ENCODE results near the gene KDM2A.
A peak's percentile ranks its signal among the peaks of the same experiment; 100 is the strongest.

KDM2A gene

DNA sequence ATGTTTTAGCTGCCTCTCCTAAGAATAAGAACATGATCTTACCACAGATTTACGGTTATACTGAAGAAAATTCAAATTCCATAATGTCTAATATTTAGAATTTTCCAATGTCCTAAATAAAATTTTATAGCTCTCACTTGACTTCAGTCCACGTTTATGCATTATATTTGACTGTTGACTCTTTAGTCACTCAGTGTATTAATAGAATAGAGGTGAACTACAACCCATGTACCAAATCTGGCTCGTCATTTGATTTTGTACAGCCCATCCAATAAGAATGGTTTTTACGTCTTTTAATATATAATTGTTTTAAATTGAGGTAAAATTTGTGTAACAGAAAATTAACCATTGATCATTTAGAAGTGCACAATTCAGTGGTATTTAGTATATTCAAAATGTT is 34.9 kb downstream of the KDM2A start:
- no peak for DNase-seq (ENCODE audit: low read depth)
- H3K4me3 ChIP-seq (ENCODE audit: control insufficient read depth, low read depth, low read length): no peak overlapping the region
- no peak for TF ChIP-seq CTCF (IDR thresholded peaks at IDR 0.05; ENCODE audit: control insufficient read depth, insufficient read depth, low read depth, low read length, missing control alignments)

DNA sequence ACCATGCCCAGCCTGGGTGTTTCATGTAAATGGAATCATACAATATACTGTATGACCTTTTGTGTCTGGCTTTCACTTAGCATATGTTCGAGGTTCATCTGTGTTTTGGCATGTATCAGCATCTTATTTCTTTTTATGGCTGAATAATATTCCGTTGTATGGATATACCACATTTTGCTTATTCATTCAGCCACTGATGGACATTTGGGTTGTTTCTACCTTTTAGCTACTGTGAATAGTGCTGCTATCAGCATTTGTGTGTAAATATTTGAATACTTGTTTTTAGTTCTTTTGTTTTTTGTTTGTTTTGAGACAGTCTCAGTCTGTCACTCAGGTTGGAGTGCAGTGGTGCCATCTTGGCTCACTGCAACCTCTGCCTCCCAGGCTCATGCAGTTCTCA is 35.7 kb downstream of the KDM2A start:
- no peak for TF ChIP-seq CTCF (IDR thresholded peaks at IDR 0.05; ENCODE audit: control insufficient read depth, insufficient read depth, low read depth, low read length, missing control alignments)
- no peak overlapping the region for H3K4me3 ChIP-seq (ENCODE audit: control insufficient read depth, low read depth, low read length)
- DNase-seq (ENCODE audit: low read depth): no peak

DNA sequence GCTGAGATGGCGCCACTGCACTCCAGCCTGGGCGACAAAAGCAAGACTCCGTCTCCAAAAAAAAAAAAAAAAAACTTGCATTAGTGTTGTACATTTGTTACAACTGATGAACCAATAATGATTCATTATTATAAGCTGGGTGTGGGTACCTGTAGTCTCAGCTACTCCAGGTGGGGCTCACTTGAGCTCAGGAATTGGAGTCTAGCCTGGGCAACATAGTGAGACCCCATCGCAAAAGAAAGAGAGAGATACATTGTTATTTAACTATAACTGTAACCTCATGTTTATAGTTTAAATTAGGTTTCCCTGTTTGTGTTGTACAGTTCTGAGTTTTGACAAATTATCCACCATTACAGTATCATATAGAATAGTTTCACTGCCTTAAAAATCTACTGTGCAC is 38.6 kb downstream of the KDM2A start:
- H3K4me3 ChIP-seq (ENCODE audit: control insufficient read depth, low read depth, low read length): no peak overlapping the region
- TF ChIP-seq CTCF (IDR thresholded peaks at IDR 0.05; ENCODE audit: control insufficient read depth, insufficient read depth, low read depth, low read length, missing control alignments): no peak
- no peak for DNase-seq (ENCODE audit: low read depth)

DNA sequence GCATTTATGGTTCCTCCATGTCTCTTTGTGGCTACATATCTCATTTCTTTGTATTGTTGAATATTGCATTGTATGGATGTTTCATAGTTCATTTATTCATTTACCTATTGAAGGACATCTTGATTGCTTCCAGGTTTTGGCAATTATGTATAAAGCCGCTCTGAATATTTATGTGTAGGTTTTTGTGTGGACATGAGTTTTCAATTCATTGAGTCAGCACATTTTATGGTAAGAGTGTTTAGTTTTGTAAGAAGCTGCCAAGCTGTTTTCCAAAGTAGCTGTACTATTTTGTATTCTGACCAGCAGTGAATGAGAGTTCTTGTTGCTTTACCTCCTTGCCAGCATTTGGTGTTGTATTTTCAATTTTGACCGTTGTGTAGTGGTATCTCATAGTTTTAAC is 39.2 kb downstream of the KDM2A start:
- DNase-seq (ENCODE audit: low read depth): no peak
- no peak overlapping the region for H3K4me3 ChIP-seq (ENCODE audit: control insufficient read depth, low read depth, low read length)
- no peak for TF ChIP-seq CTCF (IDR thresholded peaks at IDR 0.05; ENCODE audit: control insufficient read depth, insufficient read depth, low read depth, low read length, missing control alignments)

- TF ChIP-seq CTCF (IDR thresholded peaks at IDR 0.05; ENCODE audit: control insufficient read depth, insufficient read depth, low read depth, low read length, missing control alignments): no peak
- no peak overlapping the region for H3K4me3 ChIP-seq (ENCODE audit: control insufficient read depth, low read depth, low read length)
- DNase-seq (ENCODE audit: low read depth): no peak
These were observed 41.0 kb downstream of the KDM2A start for GRCh38 chr11:67160045-67160444.

DNA sequence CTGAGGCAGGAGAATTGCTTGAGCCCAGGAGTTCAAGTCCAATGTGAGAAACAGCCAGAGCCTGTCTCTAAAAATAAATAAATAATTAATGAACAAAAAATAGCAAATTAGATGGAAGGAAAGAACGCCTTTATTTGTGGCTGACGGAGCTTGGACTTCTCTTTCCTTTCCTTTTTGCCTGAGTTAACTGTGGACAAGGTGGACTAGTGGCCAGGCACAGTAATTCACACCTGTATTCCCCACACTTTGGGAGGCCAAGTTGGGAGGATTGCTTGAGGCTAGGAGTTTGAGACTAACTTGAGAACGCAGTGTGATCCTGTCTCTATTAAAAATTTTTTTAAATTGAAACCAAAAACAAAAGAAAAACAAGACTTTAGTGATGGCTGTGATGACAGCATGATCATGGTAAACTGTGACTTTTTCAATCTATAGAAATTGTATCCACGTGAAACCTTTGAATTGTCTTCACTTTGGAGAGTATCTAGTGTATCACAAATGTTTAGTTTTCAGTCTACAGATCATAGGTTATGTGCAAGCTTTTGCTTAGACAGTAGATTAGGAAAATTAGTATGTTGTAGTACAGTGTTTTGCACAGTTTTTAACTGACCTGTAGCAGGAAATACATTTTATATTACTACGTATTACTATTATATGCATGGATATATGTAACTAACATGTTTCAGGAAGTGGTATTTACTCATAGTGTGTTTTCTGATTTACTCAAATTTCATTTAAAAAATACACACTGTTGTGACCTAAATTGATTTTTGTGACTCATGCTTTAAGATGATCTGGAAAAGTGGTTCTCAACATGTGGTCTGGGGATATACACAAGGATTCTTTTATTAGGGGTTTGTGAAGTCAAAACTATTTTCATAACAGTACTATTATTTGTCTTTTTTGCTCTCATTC is 42.1 kb downstream of the KDM2A start:
- no peak for TF ChIP-seq CTCF (IDR thresholded peaks at IDR 0.05; ENCODE audit: control insufficient read depth, insufficient read depth, low read depth, low read length, missing control alignments)
- no peak overlapping the region for H3K4me3 ChIP-seq (ENCODE audit: control insufficient read depth, low read depth, low read length)
- DNase-seq (ENCODE audit: low read depth): peak; percentile 5
